ENCODE data around the gene CERCAM.
"Not testable (repeated sequence)": the region's sequence is repeated elsewhere in the genome, so short reads cannot be mapped to it uniquely, and the experiment has no call there.

CERCAM gene

DNA sequence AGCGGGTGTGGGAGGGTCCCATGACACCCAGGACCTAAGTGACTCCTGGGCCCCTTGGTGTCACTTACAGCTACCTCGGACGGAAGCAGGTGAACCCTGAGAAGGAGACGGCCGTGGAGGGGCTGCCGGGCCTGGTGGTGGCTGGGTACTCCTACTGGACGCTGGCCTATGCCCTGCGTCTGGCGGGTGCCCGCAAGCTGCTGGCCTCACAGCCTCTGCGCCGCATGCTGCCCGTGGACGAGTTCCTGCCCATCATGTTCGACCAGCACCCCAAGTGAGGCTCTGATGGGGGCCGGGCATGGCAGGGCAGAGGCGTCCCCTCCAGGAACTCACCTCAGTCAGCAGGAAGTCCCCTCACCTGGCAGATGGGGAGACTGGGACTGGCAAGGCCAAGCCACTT lies 13.7 kb downstream of the CERCAM start:
- Histone ChIP-seq H3K27me3 (replicated peaks) (no peaks in the 10 kb centered on the region), H3K27ac (no peak overlapping the region), H3K36me3 (replicated peaks) (peaks cover 27% of the 10 kb centered on the region), H3K4me3 (ENCODE audit: low read depth, low read length) (no peak overlapping the region)
- DNase-seq = no peak
- in situ Hi-C loops (cut with HindIII; ENCODE audit: low pct_ligation_motif_present, low sequenced_read_pairs) = no loop called here
- no peak for TF ChIP-seq CTCF (IDR thresholded peaks at IDR 0.05; ENCODE audit: low read depth, low read length, missing control alignments)

DNA sequence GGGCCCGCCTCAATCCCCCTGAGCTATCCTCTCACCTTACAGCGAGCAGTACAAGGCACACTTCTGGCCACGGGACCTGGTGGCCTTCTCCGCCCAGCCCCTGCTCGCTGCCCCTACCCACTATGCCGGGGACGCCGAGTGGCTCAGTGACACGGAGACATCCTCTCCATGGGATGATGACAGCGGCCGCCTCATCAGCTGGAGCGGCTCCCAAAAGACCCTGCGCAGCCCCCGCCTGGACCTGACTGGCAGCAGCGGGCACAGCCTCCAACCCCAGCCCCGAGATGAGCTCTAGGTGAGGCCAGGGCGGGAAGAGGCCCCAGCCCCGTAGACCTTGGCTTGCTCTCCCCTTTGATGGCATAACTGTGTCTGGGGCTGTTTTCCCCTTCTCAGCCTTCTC lies 15.0 kb downstream of the CERCAM start:
- DNase-seq = no peak
- in situ Hi-C loops (cut with HindIII; ENCODE audit: low pct_ligation_motif_present, low sequenced_read_pairs) = no loop called here
- no peak overlapping the region for H3K4me3 ChIP-seq (ENCODE audit: low read depth, low read length)
- no peaks in the 10 kb centered on the region for H3K27me3 ChIP-seq (replicated peaks)
- peaks cover 19% of the 10 kb centered on the region for H3K36me3 ChIP-seq (replicated peaks)
- no peak overlapping the region for H3K27ac ChIP-seq
- TF ChIP-seq CTCF (IDR thresholded peaks at IDR 0.05; ENCODE audit: low read depth, low read length, missing control alignments) = no peak

GRCh38 chr9:128438343-128439109 lies 17.9 kb downstream of the CERCAM start:
- DNase-seq = peak; percentile 53
- H3K36me3 ChIP-seq (replicated peaks) = peaks cover 8% of the 10 kb centered on the region
- H3K4me3 ChIP-seq (ENCODE audit: low read depth, low read length) = no peak overlapping the region
- no peak overlapping the region for H3K27ac ChIP-seq
- in situ Hi-C loops (cut with HindIII; ENCODE audit: low pct_ligation_motif_present, low sequenced_read_pairs) = no loop called here
- peak; percentile 96 for TF ChIP-seq CTCF (IDR thresholded peaks at IDR 0.05; ENCODE audit: low read depth, low read length, missing control alignments)
- no peaks in the 10 kb centered on the region for H3K27me3 ChIP-seq (replicated peaks)

- DNase-seq = no peak
- TF ChIP-seq CTCF (IDR thresholded peaks at IDR 0.05; ENCODE audit: low read depth, low read length, missing control alignments) = no peak
- Histone ChIP-seq H3K27ac (no peak overlapping the region), H3K36me3 (replicated peaks) (peaks cover 8% of the 10 kb centered on the region), H3K4me3 (ENCODE audit: low read depth, low read length) (no peak overlapping the region), H3K27me3 (replicated peaks) (no peaks in the 10 kb centered on the region)
- in situ Hi-C loops (cut with HindIII; ENCODE audit: low pct_ligation_motif_present, low sequenced_read_pairs) = no loop called here
These were observed 18.6 kb downstream of the CERCAM start for GRCh38 chr9:128439273-128439672.

DNA sequence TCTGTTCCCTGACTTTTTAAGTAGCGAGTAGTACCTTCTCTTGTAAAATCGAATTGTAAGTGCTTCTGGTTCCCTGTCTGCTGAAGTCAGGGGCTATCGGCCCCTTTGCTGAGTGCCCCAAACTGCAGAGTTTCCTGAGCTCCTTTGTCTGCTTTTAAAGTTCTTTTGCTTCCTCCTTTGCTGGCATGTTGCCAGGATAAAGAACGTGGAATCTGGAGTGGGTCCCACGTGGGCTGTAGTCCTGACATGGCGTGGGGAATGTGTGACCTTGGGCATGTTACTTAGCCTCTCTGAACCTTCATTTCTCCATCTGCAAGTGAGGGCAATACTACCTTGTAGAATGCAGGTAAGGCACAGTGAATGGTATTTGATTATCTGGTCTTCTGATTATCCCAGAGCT lies 21.5 kb downstream of the CERCAM start:
- no peak overlapping the region for H3K4me3 ChIP-seq (ENCODE audit: low read depth, low read length)
- no peak overlapping the region for H3K27ac ChIP-seq
- no peak for DNase-seq
- H3K36me3 ChIP-seq (replicated peaks) = peaks cover 5% of the 10 kb centered on the region
- H3K27me3 ChIP-seq (replicated peaks) = no peaks in the 10 kb centered on the region
- in situ Hi-C loops (cut with HindIII; ENCODE audit: low pct_ligation_motif_present, low sequenced_read_pairs) = no loop called here
- TF ChIP-seq CTCF (IDR thresholded peaks at IDR 0.05; ENCODE audit: low read depth, low read length, missing control alignments) = no peak

- H3K4me3 ChIP-seq (ENCODE audit: low read depth, low read length); H3K27me3 ChIP-seq (replicated peaks); H3K27ac ChIP-seq; H3K36me3 ChIP-seq (replicated peaks); in situ Hi-C loops (cut with HindIII; ENCODE audit: low pct_ligation_motif_present, low sequenced_read_pairs); DNase-seq: not testable (repeated sequence)
These were observed 25.8 kb downstream of the CERCAM start for GRCh38 chr9:128446505-128446904.
